GM20000 (cell line): ENCODE measurements around the gene ADAMTS15.
"Not testable (repeated sequence)": the region's sequence is repeated elsewhere in the genome, so short reads cannot be mapped to it uniquely, and the experiment has no call there.

Experiments
- DNase-seq: peaks from one replicate; pipeline ENCODE4 v3.0.0; 2012; ENCODE audit warnings: low spot score
- TF ChIP-seq, protein P1 (sequence below): IDR thresholded peaks from 2 replicates; pipeline ENCODE4 v1.5.1; 2012; ENCODE audit warnings: mild to moderate bottlenecking, control low read depth; ENCODE audit errors: extremely low read depth, missing control alignments

ADAMTS15 gene

DNA sequence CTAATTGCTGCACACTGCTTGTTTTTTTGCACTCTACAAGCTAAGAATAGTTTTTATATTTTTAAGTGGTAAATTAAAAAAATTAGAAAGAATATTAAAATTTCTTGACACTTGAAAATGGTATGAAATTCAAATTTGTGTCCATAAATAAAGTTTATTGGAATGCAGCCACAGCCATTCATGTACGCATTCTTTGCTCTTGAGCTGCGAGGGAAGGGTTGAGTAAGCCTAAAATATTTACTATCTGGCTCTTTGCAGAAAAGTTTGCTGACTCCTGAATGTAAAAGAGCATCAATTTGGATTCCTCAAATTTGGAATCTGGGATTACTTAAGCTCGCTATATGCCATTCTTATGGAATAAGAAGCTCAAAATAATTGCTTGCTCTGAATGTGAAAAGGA lies 16.6 kb upstream of the ADAMTS15 start:
- TF ChIP-seq, protein P1, sequence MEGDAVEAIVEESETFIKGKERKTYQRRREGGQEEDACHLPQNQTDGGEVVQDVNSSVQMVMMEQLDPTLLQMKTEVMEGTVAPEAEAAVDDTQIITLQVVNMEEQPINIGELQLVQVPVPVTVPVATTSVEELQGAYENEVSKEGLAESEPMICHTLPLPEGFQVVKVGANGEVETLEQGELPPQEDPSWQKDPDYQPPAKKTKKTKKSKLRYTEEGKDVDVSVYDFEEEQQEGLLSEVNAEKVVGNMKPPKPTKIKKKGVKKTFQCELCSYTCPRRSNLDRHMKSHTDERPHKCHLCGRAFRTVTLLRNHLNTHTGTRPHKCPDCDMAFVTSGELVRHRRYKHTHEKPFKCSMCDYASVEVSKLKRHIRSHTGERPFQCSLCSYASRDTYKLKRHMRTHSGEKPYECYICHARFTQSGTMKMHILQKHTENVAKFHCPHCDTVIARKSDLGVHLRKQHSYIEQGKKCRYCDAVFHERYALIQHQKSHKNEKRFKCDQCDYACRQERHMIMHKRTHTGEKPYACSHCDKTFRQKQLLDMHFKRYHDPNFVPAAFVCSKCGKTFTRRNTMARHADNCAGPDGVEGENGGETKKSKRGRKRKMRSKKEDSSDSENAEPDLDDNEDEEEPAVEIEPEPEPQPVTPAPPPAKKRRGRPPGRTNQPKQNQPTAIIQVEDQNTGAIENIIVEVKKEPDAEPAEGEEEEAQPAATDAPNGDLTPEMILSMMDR, result no peak
- no peak for DNase-seq

DNA sequence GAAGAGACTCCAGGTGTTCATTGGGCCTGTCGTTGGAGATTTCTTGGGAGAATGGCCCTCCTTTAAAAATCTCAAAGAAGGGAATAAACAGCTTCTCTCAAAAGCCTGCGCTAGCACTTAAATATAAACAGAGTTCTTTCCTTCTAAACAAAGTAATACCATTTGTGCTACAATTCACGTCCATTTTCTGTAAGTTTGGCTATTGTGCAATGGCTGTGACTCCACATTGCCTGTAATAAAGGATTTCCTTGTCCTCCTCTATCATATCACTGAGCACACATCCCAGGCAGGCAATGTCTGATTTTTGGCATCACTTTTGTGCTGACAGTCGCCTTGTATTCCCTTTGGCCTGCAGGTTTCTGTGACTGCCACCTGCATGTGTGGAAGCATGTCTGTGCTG lies 15.1 kb upstream of the ADAMTS15 start:
- no peak for DNase-seq
- TF ChIP-seq, protein P1, result no peak

DNA sequence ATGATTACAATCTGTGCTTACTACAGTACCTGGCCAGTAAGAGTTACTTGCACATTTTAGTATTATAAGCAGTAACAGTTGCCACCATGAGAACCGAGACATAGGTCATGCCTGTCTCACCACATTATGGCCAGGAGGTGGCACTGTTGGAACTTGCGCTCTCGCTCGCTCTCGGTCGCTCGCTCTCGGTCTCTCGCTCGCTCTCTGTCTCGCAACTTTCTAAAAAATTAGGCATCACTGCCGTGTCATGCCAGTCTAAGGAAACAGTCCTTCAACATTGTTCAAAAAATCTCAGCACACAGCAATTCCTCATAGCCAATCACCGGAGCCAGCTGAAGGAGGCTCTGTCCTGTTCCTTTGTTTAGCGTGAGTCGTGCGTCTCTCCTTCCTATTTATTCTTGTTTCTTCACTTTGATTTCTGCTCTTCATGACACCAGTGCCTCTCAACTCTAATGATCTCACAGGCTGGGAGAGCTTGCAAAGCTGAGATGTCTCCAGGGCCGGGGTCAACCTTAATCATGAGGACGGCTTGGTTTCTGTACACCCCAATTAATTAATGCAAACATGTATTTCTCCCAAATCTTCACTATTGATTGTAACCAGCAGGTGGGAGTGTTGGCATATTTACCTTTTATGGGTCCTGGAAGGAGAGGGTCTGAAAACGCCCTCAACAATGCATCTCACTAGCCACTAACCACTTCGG lies 13.8 kb upstream of the ADAMTS15 start:
- TF ChIP-seq, protein P1, result peak; percentile 65
- DNase-seq, result peak; percentile 84

DNA sequence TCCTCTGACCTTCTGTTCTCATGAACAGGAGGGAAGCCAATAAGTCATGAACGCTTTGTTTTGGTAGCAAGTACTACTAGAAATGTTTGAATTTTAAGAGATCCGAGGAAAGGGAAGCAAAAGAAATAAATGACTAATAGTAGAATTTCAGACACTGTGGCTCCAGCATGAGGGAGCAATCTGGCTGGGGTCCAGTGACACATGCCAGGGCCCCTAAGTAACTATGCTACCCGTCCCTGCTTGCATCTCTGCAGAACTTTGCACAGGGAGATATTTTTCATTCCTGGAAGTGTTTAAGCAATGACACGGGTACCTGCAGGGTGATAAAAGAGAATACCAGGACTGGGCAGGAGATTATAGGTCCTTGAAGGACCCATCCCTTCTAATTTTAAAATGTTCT lies 12.8 kb upstream of the ADAMTS15 start:
- DNase-seq, result no peak
- TF ChIP-seq, protein P1, result no peak

DNA sequence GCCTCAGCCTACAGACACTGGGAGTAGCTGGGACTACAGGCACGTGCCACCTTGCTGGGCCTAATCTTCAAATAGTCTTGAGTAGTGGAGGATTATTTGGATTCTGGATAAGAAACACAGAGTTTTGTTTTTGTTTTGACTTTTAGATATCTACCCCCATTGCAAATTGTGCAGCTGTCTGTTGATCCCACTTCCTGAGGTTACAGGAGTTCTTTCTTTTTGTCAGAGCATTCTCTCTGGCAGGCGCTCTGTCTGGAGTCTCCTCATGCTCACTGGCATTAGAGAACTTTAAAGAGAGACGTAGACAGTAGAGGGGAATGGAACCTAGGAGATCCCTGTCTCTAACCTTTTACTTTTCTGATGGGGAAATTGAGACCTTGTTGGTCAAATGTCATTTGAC lies 12.3 kb upstream of the ADAMTS15 start:
- TF ChIP-seq, protein P1, result no peak
- no peak for DNase-seq

DNA sequence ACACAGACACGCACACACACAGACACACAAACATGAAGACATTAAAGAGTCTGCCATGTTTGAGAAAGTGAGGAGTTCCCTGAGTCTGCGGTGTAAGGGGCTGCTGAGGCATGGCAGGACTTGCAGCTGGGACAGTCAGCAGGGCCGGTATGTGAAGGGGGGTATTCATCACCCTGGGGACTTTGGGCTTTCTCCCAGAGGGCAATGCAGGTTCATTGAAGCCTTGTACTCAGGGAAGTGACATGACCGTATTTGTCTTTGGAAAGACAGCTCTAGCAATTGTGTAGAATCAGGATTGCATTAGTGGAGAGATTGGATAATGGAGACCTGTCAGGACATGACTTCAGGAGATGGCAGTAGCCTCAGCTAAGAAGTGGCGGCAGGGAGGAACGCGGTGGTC lies 10.6 kb upstream of the ADAMTS15 start:
- DNase-seq, result no peak
- TF ChIP-seq, protein P1, result no peak

DNA sequence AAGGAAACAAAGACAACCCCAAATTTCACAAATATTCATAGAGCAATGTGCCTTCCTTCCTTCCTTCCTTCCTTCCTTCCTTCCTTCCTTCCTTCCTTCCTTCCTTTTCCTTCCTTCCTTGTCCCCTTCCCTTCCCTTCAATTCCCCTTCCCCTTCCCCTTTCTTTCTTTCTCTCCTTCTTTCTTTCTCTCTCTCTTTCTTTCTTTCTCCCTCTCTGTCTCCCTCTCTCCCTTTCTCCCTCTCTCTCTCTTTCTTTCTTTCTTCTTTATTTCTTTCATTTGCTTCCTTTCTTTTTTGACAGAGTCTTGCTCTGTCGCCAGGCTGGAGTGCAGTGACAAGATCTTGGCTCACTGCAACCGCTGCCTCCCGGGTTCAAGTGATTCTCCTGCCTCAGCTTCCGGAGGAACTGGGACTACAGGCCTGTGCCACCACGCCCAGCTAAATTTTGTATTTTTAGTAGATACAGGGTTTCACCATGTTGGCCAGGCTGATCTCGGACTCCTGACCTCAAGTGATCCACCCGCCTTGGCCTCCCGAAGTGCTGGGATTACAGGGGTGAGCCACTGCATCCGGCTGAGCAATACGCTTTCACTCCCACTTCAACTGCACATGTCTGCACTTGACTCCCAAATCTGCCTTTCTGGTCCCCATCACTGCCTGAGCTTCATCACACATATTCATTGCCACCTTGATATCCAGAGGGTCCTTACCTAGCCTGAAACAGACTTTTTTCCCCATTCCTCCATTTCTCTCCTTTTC lies 9.9 kb upstream of the ADAMTS15 start:
- DNase-seq, result not testable (repeated sequence)

DNA sequence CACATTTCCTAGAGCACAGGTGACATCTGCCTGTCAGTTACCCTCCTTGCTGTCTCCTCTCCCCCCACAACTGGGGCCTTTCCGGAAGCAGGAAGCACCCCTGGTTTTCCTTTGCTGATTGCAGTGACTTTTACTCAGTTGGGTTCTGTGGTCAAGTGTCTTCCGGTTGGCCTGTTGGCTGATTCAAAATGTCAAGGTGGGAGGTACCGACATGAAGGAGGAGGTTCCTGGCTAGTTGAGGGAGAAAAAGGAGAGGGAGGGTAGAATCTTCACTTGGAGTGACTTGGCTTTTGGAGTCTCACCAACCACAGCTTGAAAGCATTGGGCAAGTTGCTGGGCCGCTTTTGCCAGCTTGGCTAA lies 9.3 kb upstream of the ADAMTS15 start:
- TF ChIP-seq, protein P1, result no peak
- no peak for DNase-seq
